NCI-H748 treated with DMSO at 0.1 percent for 48 hours (cell line): ENCODE results near the gene ZBTB33.

ENCODE experiments used
- DNase-seq: peaks from one replicate; lab custom pipeline; 2025; lab: John Stamatoyannopoulos, UW

Gene ZBTB33

DNA sequence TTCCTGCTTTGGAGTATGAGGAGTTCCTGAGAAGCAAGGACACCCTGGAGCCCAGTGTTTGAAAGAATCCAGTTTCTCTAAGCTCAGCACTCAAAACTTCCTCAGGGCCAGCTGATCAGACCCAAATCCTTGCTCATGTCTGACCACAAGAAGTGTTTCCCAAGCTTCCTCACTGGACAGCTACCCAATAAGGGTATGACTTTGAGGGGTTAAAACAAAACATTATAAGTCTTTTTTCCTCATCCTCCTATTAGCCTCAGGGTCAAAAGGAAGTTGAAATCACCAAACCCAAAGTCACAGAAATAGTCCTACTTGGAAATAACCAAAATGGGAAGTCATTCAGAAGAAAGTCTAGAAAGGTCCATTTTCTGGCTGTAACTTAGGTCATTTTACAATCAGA is 13.7 kb downstream of the ZBTB33 start:
- DNase-seq, result no peak

- no peak for DNase-seq
Observed at GRCh38 chrX:120269373-120270035, 18.9 kb downstream of the ZBTB33 start.

DNA sequence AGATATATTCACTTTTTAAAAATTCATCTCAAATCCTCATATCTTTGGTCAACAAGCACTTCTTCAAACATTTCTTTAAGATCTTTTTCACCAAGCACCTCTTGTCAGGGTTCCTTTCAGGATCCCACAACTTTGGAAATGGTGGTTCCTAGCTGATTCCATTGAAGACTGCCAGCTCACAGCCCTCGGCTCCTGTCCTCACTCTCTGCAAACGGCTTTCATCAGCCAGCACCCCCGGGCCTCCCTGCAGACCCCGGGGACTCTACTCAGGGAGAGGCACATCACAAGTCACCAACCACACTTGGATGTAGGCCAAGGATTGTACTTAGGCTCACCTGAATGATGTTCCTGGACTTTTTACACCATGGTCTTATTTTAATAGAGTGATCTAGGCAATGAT is 20.0 kb downstream of the ZBTB33 start:
- no peak for DNase-seq

- DNase-seq, result no peak
Observed at GRCh38 chrX:120271218-120271617, 20.6 kb downstream of the ZBTB33 start.

DNA sequence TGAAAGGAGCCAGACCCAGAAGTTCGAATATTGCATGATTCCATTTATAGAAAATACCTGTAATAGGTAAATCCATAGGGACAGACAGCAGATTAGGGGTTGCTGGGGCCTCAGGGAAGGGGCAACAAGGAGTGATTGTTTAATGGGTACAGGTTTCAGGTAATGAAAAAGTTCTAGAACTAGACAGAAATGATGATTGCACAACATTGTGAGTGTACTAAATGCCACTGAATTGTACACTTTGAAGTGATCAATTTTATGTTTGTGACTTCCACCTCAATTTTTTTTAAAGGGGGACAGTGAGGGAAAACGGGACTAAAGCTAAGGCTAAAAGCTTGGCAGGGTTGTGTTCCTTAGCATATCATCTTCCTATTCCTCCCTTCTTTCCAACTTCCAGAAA is 23.5 kb downstream of the ZBTB33 start:
- DNase-seq, result no peak

- no peak for DNase-seq
Observed at GRCh38 chrX:120274958-120275357, 24.3 kb downstream of the ZBTB33 start.

- no peak for DNase-seq
Observed at GRCh38 chrX:120281021-120281624, 30.5 kb downstream of the ZBTB33 start.

DNA sequence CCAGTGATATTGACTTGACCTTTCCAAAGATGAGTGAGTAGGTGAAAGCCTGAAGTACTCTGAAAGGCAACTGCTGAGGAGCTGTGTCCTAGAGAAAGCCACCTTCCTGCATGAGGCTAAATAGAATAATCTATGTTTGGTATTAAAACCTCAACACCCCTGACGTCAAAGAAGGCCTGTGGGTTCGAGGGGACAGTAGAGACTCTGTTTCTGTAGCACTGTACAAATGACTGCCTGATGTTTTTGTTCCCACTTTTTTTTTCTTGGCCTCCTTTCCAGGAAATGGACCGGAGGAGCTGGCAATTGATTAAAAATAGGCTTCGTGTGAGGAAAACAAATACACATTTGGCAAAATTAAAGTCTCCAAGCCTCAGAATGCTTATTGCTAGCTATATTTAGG is 31.1 kb downstream of the ZBTB33 start:
- no peak for DNase-seq

DNA sequence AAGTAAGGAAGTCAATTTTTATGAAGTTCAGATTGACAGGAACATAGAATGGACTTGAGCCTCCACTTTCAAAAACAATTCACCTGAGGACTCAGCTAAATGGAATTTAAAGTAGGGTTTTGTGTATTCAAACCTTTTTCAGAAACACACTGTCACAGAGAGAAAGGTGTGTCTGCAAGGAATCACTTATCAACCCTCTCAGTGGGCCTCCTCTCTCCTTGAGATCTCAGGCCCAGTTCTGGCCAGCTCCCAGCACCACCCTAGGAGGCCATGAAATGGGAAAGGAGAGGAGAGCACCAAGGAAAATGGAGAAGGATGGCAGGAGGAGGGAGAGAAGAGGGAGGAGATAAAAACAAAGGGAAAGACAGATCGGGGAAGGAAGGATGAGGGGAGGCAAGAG is 32.1 kb downstream of the ZBTB33 start:
- DNase-seq, result no peak

DNA sequence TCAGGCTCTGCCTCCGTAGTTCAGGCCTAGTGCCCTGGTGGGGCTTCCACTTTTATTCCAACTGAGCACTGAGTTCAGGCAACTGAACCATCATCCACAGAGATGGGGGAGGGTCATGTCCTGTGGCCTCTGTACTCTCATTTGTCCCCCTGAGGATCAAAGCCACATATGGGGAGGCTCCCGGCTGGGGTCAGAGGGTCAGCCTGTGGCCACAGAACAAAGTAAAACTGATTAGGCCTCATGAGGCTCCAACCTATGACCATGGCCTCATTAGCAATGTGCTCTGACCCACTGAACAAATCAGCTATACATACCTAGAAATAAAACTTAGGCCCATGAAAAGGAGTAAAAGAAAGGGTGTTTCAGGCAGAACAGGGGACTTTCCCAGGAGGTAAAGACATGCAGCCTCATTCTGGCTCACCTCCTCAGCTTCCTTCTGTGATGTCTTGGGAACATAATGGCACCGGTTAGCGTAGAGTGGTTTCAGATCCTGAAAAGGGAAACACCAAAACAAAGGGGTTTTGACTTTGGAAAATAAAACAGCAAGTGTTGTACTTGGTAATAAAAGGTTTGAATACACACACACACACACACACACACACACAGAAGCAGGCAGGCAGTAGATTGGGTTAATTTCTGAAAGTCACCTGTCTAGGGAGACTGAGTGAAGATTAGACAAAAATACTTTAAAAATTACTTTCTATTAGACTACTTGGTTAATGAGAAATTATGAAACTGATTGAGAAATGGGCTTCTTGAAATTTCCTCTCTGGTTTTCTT is 36.3 kb downstream of the ZBTB33 start:
- no peak for DNase-seq

DNA sequence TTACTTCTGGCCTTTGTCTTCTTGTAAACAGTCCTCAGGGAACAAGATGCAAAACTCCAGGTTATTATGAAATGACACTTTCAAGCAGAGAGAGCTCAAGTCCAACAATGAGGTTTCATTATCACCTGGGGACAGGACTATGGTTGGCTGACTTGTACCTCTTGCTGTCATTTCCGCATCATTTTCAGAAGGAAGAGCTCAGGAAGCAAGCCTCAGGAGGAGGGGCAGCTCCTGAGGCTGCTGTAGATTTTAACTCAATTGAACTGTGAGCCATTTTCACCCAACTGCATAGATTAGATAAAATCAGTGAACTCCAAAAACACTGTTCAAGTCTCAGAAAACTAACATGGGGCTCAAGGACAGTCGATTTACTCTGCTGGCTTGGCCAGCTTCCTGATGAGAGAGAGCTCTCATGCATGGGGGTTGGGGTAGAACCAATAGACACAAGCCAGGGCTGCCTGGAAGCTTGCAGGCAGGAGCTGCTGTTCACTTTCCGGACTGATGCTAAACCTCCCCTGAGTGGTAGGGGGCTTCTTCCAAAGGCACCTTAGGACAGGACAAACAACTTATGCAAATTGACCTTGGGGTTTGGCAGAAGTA is 37.0 kb downstream of the ZBTB33 start:
- DNase-seq, result no peak

GRCh38 chrX:120290107-120290506 is 39.5 kb downstream of the ZBTB33 start:
- DNase-seq, result no peak

DNA sequence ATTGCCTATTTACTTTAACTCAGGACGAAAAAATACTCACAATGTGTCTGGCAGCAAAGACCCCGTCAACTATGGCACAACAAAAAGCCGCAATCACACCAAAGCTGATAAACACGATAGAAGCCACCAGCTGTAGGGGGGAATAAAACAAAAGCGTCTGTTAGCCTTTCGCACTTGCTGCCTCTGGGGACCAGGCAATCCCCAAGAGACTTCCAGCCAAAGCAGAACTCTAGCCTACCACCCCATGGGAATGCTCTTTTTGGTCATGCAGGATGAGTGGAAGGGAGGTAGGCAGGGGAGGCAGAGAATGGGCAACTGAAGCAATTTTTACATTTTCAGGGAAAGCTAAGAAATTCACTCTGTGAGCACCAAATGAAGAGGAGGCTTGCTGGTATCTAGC is 40.6 kb downstream of the ZBTB33 start:
- no peak for DNase-seq

DNA sequence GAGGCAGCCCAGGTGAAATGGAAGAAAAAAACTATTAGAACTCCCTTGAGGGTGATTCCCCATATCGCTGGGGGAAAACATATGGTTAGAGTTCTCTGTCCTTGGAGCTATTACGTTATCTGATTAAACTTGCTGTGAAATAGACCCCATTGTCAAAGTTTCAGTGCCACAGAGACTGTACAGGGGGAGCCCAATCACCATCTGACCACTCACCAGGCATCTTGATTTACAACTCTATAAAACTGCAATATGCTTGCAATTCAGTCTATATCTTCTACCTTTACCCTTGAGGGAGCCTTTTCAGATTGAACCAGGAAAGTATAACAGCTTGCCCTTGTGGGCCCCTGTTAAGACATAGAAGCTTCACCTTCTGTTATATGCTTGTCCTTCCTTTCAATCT is 42.4 kb downstream of the ZBTB33 start:
- DNase-seq, result no peak

GRCh38 chrX:120294651-120295050 is 44.0 kb downstream of the ZBTB33 start:
- no peak for DNase-seq

DNA sequence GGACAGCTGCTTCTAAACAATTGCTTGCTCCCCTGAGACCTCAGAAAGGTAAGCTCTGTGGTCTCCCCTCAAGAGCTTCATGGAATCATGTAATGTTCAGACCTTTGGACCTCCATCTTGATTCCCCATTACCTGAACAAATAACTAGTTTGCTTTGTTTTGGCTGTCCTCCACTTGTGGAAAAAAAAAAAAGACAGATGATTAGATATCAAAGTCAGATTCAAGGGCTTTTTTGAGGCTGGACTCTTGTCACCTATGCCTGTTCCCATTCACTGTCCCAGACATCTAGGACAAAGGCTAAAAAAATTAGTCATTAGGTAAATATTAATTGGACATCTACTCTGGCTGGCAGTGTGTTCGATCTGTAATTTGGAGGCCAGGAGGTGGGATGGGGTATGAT is 47.3 kb downstream of the ZBTB33 start:
- no peak for DNase-seq

DNA sequence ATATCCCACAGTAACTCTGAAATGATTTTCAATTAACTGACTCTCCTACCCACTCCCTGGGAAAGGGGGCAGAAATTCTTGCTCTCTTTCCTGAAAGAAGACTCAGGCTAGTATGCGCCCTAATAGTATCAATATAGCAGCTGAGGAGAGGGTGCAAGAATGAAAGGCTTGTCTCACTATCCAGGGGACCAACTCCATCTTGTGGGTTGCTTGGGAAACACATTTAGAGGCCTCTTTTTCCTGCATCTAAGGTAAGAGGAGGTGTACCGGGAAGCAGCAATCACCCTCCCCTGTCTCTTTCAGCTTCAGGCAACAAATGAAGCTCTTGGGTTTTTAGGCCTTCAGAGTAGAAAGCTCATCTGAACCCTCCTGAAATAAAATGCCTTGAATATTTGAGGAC is 49.3 kb downstream of the ZBTB33 start:
- no peak for DNase-seq

- no peak for DNase-seq
Observed at GRCh38 chrX:120301497-120301896, 50.9 kb downstream of the ZBTB33 start.

DNA sequence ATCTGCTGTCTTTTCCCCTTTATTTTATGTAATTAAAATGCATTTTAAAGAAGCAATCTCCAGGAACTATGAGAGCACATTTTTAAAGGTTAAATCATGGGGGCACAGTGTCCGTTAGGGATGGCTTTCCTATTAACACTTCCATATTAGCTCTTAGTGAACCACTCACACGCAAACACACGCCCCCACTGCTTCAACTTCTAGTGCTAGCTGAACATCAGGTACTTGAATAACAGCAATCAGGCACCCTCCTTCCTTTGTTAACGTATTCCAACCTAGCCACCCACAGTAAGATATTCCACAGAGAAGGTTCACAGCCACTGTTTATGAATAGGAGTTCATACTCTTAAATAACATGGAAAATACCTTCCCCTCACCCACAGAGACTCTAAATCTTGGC is 51.3 kb downstream of the ZBTB33 start:
- no peak for DNase-seq

DNA sequence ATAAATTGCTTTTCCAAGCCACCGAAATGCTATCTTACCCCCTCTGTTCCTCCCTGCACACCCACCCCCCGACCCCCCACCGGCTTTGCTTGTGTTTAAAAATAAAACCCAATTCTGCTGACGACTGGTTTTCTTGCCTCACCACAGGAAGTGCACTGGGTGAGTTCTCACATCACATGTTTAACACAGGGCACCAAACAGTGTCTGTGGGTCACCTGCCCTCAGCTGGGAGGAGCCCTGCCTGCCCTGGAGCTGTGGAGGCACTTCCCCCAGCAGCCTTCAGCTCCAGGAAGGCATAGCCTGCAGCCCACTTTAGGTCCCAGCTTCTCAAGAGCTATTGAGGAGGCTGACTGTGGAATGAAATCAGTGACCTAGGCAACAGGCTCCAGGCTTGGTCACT is 51.8 kb downstream of the ZBTB33 start:
- no peak for DNase-seq

DNA sequence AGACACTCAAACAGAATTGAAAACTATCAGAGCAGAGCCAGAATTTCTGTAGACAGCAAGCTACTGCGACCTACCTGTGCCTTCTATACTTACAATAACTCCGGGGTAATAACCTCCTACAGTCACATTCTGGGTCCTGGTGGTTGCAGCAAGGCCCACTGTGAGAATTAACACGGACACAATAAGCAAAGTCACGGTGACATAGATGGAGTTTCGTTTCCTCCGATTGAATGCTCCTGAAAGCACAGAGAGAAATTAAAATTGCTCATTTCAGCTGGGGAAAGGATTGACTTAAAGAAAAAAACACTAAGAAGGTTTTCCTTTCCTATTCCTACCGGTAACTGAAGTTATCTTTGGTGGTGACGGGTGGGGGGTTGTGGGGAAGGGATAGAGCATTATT is 53.6 kb downstream of the ZBTB33 start:
- no peak for DNase-seq

DNA sequence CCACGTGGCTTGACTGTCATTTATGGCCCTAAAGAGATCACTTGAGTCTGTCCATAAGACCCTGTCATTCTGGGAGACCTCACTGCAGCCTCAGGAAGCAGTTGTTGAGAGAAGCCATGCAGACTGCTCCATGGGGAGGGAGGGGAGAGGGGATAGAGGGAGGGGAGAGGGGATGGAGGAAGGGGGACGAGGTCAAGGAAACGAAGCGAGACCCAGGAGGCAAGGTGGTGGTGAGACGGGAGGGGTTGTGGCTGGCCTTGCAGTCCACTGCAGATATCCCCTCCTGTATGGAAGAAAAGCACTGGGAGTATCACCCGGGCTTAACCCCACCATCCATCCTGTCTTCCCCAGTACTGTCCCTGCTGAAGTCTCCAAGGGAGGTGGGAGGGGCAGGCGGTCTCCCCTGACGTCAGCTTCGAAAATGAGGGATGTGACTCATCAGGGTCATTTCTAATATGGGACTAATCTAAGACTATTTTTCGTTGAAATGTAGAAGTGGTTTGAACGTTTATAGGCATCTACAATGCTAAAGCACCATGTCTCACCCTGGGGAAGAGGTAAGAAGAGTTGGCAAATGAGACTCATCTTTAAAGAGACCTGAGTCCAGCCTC is 55.0 kb downstream of the ZBTB33 start:
- no peak for DNase-seq

DNA sequence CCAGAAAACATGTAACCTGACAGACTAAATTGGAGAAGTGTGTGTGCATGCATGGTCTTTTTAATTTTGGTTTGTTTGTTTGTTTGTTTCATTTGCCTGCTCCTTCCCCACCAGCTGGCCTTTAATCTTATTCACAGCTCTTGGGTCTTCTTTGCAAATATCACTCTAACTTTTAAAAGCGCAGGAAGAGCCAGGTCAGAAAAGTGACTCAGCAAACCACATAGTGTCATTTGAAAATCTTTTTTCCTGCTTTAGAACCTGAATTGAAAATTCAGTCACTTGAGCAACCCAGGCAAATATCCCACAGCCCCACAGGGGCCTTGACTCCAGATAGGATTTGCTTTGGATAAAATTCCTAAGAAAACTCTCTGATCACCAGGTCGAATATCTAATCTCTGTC is 56.0 kb downstream of the ZBTB33 start:
- DNase-seq, result no peak
